Spleen (tissue), 7 donors: ENCODE measurements around the gene PLXNA2.

Experiments used
- POLR2A ChIP-seq, 3 donors: fragments of 450-650 bp; IDR thresholded peaks; one replicate each; pipeline ENCODE4 v1.5.1; 2017; ENCODE audit warnings: antibody characterized with exemption in 3 of 3, mild to moderate bottlenecking in 1 of 3
- TF ChIP-seq, protein P1 (sequence below), 11 experiments: fragments of 200-600 bp in 7 of 11; fragments of 450-650 bp in 4 of 11; sonication (generic) in 4 of 11; IDR thresholded peaks in 8 of 11; conservative IDR thresholded peaks in 3 of 11; 1 replicate in 7 of 11; 2 replicates in 4 of 11; pipeline versions ENCODE4 v1.4.0 to v1.8.0; 2016 to 2021; ENCODE audit warnings: antibody characterized with exemption in 11 of 11, inconsistent platforms in 4 of 11, mild to moderate bottlenecking in 1 of 11
- donor health status: DM: no; HTN: no; CAD: no; lungs with moderate emphysema.
- donor health status: DM: no; HTN: no; CAD: no.
- donor health status: DM: no; HTN: no; CAD: no.

GRCh38 chr1:208156310-208156709 lies 87.9 kb downstream of the PLXNA2 start:
- TF ChIP-seq, protein P1, sequence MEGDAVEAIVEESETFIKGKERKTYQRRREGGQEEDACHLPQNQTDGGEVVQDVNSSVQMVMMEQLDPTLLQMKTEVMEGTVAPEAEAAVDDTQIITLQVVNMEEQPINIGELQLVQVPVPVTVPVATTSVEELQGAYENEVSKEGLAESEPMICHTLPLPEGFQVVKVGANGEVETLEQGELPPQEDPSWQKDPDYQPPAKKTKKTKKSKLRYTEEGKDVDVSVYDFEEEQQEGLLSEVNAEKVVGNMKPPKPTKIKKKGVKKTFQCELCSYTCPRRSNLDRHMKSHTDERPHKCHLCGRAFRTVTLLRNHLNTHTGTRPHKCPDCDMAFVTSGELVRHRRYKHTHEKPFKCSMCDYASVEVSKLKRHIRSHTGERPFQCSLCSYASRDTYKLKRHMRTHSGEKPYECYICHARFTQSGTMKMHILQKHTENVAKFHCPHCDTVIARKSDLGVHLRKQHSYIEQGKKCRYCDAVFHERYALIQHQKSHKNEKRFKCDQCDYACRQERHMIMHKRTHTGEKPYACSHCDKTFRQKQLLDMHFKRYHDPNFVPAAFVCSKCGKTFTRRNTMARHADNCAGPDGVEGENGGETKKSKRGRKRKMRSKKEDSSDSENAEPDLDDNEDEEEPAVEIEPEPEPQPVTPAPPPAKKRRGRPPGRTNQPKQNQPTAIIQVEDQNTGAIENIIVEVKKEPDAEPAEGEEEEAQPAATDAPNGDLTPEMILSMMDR (IDR thresholded peaks at IDR 0.05 in 8 of 11, conservative IDR thresholded peaks at IDR 0.05 in 3 of 11): no peak
- TF ChIP-seq POLR2A (IDR thresholded peaks at IDR 0.05): no peak
